A549 (cell line): ENCODE measurements around the gene CLIC4. TPM values are rescaled to one million over a fixed set of nuclear protein-coding genes. Genes with fewer than 3 reads are reported as not detected.

Experiments used
- ATAC-seq, 2 experiments: fragments of 200-7000 bp in 1 of 2; fragments of >200 bp in 1 of 2; cut with Nextera tagmentation in 1 of 2; cut with Tn5 transposase in 1 of 2; 3 replicates each; pipeline versions ENCODE4 v1.8.0 to v1.9.1; 2018 to 2020; ENCODE audit warnings: mild to moderate bottlenecking in 1 of 2, moderate library complexity in 1 of 2
- CTCF ChIA-PET: fragments of 300-600 bp; sonication (Branson Sonifier 250); formaldehyde crosslinking; extraction: SDS; loops from one replicate; lab custom pipeline; 2021; ENCODE audit warnings: antibody characterized with exemption, inconsistent platforms; lab: Yijun Ruan, JAX
- POLR2A ChIA-PET: fragments of 350-600 bp; formaldehyde crosslinking; extraction: SDS; loops from one replicate; lab custom pipeline; 2021; ENCODE audit warnings: antibody characterized with exemption, inconsistent platforms; lab: Yijun Ruan, JAX
- DNase-seq, 2 experiments: peaks; one replicate each; pipeline versions ENCODE4 v3.0.0 to v3.0.0-alpha.2; 2011 to 2016; ENCODE audit warnings: low read depth in 1 of 2, low spot score in 1 of 2
- FAIRE-seq: peaks from 2 replicates; lab custom pipeline; 2011; peaks lifted over from hg19 to GRCh38; lab: Jason Lieb, UNC
- H3K27ac ChIP-seq, 2 experiments: fragments of >200 bp; sonication (Bioruptor Twin); formaldehyde crosslinking; 3 replicates each; pipeline ENCODE4 v1.5.1; 2016 to 2017
- H3K4me1 ChIP-seq: fragments of >200 bp; sonication (Bioruptor Twin); formaldehyde crosslinking; 3 replicates; pipeline ENCODE4 v1.6.1; 2016
- H3K4me2 ChIP-seq: fragments of >200 bp; sonication (Bioruptor Twin); formaldehyde crosslinking; 3 replicates; pipeline ENCODE4 v1.6.1; 2016
- H3K4me3 ChIP-seq: fragments of >200 bp; sonication (Bioruptor Twin); formaldehyde crosslinking; 3 replicates; pipeline ENCODE4 v1.5.1; 2016
- H3K9me3 ChIP-seq: fragments of >200 bp; sonication (Bioruptor Twin); formaldehyde crosslinking; 3 replicates; pipeline ENCODE4 v1.6.1; 2016
- BCL3 ChIP-seq: fragments of >200 bp; sonication (Bioruptor Twin); formaldehyde crosslinking; IDR thresholded peaks from 3 replicates; pipeline ENCODE4 v1.6.1; 2016
- CHD2 ChIP-seq: fragments of 150-350 bp; IDR thresholded peaks from 2 replicates; pipeline ENCODE4 v1.6.1; 2014; ENCODE audit warnings: low read length; ENCODE audit not compliant: partially characterized antibody
- CTCF ChIP-seq: fragments of >200 bp; sonication (Bioruptor Twin); formaldehyde crosslinking; IDR thresholded peaks from 3 replicates; pipeline ENCODE4 v1.5.1; 2016
- E2F6 ChIP-seq: IDR thresholded peaks from 2 replicates; pipeline ENCODE4 v1.6.1; 2012; ENCODE audit warnings: low read depth, borderline replicate concordance
- EHF ChIP-seq: fragments of 250-450 bp; sonication (Bioruptor Pico); IDR thresholded peaks from 2 replicates; pipeline ENCODE4 v1.5.0; 2020; ENCODE audit warnings: mild to moderate bottlenecking
- ESRRA ChIP-seq: fragments of 150-350 bp; IDR thresholded peaks from 2 replicates; pipeline ENCODE4 v1.6.1; 2014; ENCODE audit warnings: mild to moderate bottlenecking, low read length, borderline replicate concordance
- FOSB ChIP-seq: fragments of 250-450 bp; sonication (Bioruptor Pico); IDR thresholded peaks from 2 replicates; pipeline ENCODE4 v1.5.0; 2020; ENCODE audit warnings: mild to moderate bottlenecking, moderate library complexity
- HES2 ChIP-seq: fragments of >200 bp; sonication (Bioruptor Twin); formaldehyde crosslinking; IDR thresholded peaks from 2 replicates; pipeline ENCODE4 v1.6.1; 2016
- HEYL ChIP-seq: fragments of 250-450 bp; sonication (Bioruptor Pico); IDR thresholded peaks from 2 replicates; pipeline ENCODE4 v1.8.0; 2021; ENCODE audit warnings: mild to moderate bottlenecking, moderate library complexity
- HOXA7 ChIP-seq: fragments of 250-450 bp; sonication (Bioruptor Pico); IDR thresholded peaks from 2 replicates; pipeline ENCODE4 v1.5.0; 2020; ENCODE audit warnings: mild to moderate bottlenecking, moderate library complexity
- JUN ChIP-seq, 2 experiments: fragments of >200 bp; sonication (Bioruptor Twin); formaldehyde crosslinking; IDR thresholded peaks; 2 replicates in 1 of 2; 3 replicates in 1 of 2; pipeline ENCODE4 v1.6.1; 2016 to 2017
- JUNB ChIP-seq: fragments of >200 bp; sonication (Bioruptor Twin); formaldehyde crosslinking; IDR thresholded peaks from 2 replicates; pipeline ENCODE4 v1.6.1; 2016
- KDM5A ChIP-seq: fragments of 200-600 bp; sonication (generic); IDR thresholded peaks from 2 replicates; pipeline ENCODE4 v1.6.1; 2016; ENCODE audit warnings: antibody characterized with exemption, mild to moderate bottlenecking
- MAFK ChIP-seq: fragments of 450-650 bp; IDR thresholded peaks from 2 replicates; pipeline ENCODE4 v1.6.1; 2014; ENCODE audit not compliant: partially characterized antibody
- MAX ChIP-seq: IDR thresholded peaks from 2 replicates; pipeline ENCODE4 v1.6.1; 2012
- POLR2A ChIP-seq: IDR thresholded peaks from 2 replicates; pipeline ENCODE4 v1.6.1; 2012; ENCODE audit warnings: mild to moderate bottlenecking, low read length
- RCOR1 ChIP-seq: fragments of 150-350 bp; IDR thresholded peaks from 2 replicates; pipeline ENCODE4 v1.6.1; 2014; ENCODE audit warnings: antibody characterized with exemption, low read length, low read depth
- RFX5 ChIP-seq: fragments of 450-650 bp; IDR thresholded peaks from 2 replicates; pipeline ENCODE4 v1.7.1; 2014; ENCODE audit warnings: antibody characterized with exemption, mild to moderate bottlenecking, moderate library complexity
- TFCP2L1 ChIP-seq: fragments of 250-450 bp; sonication (Bioruptor Pico); IDR thresholded peaks from 2 replicates; pipeline ENCODE4 v1.5.0; 2021; ENCODE audit warnings: mild to moderate bottlenecking
- TP53 ChIP-seq: fragments of 250-450 bp; sonication (Bioruptor Pico); IDR thresholded peaks from 2 replicates; pipeline ENCODE4 v1.5.0; 2021; ENCODE audit warnings: mild to moderate bottlenecking, moderate library complexity
- ZSCAN20 ChIP-seq: fragments of 250-450 bp; sonication (Bioruptor Pico); IDR thresholded peaks from 2 replicates; pipeline ENCODE4 v1.8.0; 2022; ENCODE audit warnings: mild to moderate bottlenecking, moderate library complexity
- WGBS: methylation state at CpG from one replicate; pipeline ENCODE4 v1.1.6; 2017; ENCODE audit errors: missing lambda C conversion rate; 5-methylcytosine and 5-hydroxymethylcytosine counted together
- polyA plus RNA-seq, 4 experiments: library from polyadenylated mRNA; depleted of rRNA in 3 of 4; stranded (reverse); fragments of >200 nt; fragmentation: RNase III in 1 of 4; extraction: RNeasy Plus Mini Kit Qiagen cat#74134 plus additional on column Dnase treatment in 1 of 4; gene quantifications; 2 replicates in 3 of 4; 3 replicates in 1 of 4; pipeline ENCODE4 v1.2.3, GENCODE V29; 2011 to 2017

The CLIC4 gene
- polyA plus RNA-seq, 2 of the 4 experiments (the other 2 are of a cell fraction), result 52.1 to 97.4 TPM

GRCh38 chr1:24713736-24714135 is 31.5 kb upstream of the CLIC4 start:
- DNase-seq (no peak), ATAC-seq (no peak; a peak in 1 of 6 replicates), FAIRE-seq (no peak)
- Histone ChIP-seq H3K9me3 (no peaks in the 10 kb centered on the region), H3K4me2 (no peak overlapping the region), H3K27ac (peak overlapping the region in 1 of 2 experiments; percentile 66; a peak in 2 of 6 replicates), H3K4me1 (peaks cover 10% of the 10 kb centered on the region), H3K4me3 (no peak overlapping the region)
- ChIA-PET POLR2A (interaction anchor here (1.0 kb wide), 1 partner anchor 8 kb away, joined by 3 read pairs; no protein-coding TSS in a partner anchor), CTCF (interaction anchor here (1.1 to 1.4 kb wide), 2 partner anchors 25 to 117 kb away, joined by 3 to 5 read pairs; no protein-coding TSS in a partner anchor)
- TF ChIP-seq KDM5A, result no peak
- TF ChIP-seq JUNB, result no peak
- TF ChIP-seq HES2, result no peak
- TF ChIP-seq CHD2, result no peak
- TF ChIP-seq MAFK, result no peak
- no peak for TF ChIP-seq TP53 (CRISPR knock-in tag)
- no peak for TF ChIP-seq MAX
- no peak for TF ChIP-seq POLR2A
- TF ChIP-seq RCOR1, result no peak
- TF ChIP-seq CTCF, result no peak
- no peak for TF ChIP-seq EHF
- no peak for TF ChIP-seq TFCP2L1 (CRISPR knock-in tag)
- no peak for TF ChIP-seq HOXA7 (CRISPR knock-in tag)
- no peak for TF ChIP-seq RFX5
- 85% methylated on average over 5 of the region's 5 CpGs for WGBS

GRCh38 chr1:24714859-24715520 is 30.3 kb upstream of the CLIC4 start:
- FAIRE-seq (no peak), DNase-seq (no peak), ATAC-seq (no peak)
- 86% methylated on average over 7 of the region's 8 CpGs for WGBS
- POLR2A ChIA-PET, result no interaction called here
- CTCF ChIA-PET, result interaction anchor here (0.6 to 0.8 kb wide), 2 partner anchors 12 to 88 kb away, joined by 3 read pairs; no protein-coding TSS in a partner anchor
- Histone ChIP-seq H3K4me3 (no peak overlapping the region), H3K4me2 (no peak overlapping the region), H3K9me3 (no peaks in the 10 kb centered on the region), H3K4me1 (peaks cover 10% of the 10 kb centered on the region), H3K27ac (peak overlapping the region in 1 of 2 experiments; percentile 66; a peak in 2 of 6 replicates)
- TF ChIP-seq MAFK (no peak), HEYL (CRISPR knock-in tag) (no peak), JUN (IDR thresholded peaks at IDR 0.05) (no peak), ZSCAN20 (no peak), ESRRA (no peak), FOSB (no peak), E2F6 (no peak), MAX (no peak), BCL3 (no peak), TFCP2L1 (CRISPR knock-in tag) (no peak), CTCF (no peak), HOXA7 (CRISPR knock-in tag) (no peak), HES2 (no peak)
